Large intestine (tissue), 3 donors: ENCODE measurements around the gene NUDT5. TPM values are rescaled to one million over a fixed set of nuclear protein-coding genes. Genes with fewer than 3 reads are reported as not detected.

Source experiments
- DNase-seq, 2 donors: peaks; one replicate each; pipeline versions ENCODE4 v3.0.0 to v3.0.0-alpha.2; 2013
- H3K27ac ChIP-seq: one replicate; pipeline ENCODE4 v1.5.1; 2013; ENCODE audit warnings: low read length
- H3K27me3 ChIP-seq: 2 replicates; pipeline ENCODE4 v1.6.1; 2013; ENCODE audit warnings: low read length; ENCODE audit not compliant: control insufficient read depth, insufficient read depth
- H3K36me3 ChIP-seq: 2 replicates; pipeline ENCODE4 v1.6.1; 2013; ENCODE audit warnings: low read length; ENCODE audit not compliant: control insufficient read depth, insufficient read depth
- H3K4me1 ChIP-seq: one replicate; pipeline ENCODE4 v1.6.1; 2013; ENCODE audit warnings: low read length; ENCODE audit not compliant: control insufficient read depth, insufficient read depth
- H3K4me3 ChIP-seq: one replicate; pipeline ENCODE4 v1.5.1; 2013; ENCODE audit warnings: low read length
- H3K9me3 ChIP-seq: one replicate; pipeline ENCODE4 v1.6.1; 2013; ENCODE audit warnings: mild to moderate bottlenecking, low read depth, low read length, moderate library complexity; ENCODE audit not compliant: control insufficient read depth
- WGBS: methylation state at CpG from one replicate; pipeline ENCODE4 v1.1.5; 2013; ENCODE audit warnings: low lambda C conversion rate; ENCODE audit not compliant: insufficient coverage; 5-methylcytosine and 5-hydroxymethylcytosine counted together
- polyA plus RNA-seq: library from polyadenylated mRNA; unstranded; fragments of 120-200 nt; gene quantifications from one replicate; pipeline ENCODE4 v1.2.1, GENCODE V29; 2013

Gene NUDT5
- polyA plus RNA-seq, 1 donor = 45.9 TPM

DNA sequence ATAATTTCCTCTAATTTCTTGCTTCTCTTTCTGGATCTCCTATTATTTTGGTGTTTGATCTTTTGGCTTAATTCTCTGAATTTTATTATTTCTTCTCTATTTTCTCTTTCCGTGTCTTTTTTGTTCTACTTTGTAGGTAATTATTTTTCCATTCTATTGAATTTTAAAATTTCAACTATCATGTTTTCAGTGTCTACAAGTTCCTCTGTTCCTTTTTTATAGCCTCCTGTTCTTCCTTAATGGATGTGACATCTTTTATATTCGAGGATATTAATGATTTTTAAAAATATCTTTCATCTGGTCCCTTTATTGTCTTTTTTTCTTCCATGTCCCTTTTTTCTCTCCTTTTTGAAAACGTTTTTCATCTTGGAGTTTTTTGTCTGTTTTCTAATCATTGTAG lies 11.4 kb upstream of the NUDT5 start:
- H3K4me1 ChIP-seq = no peaks in the 10 kb centered on the region
- no peak for DNase-seq
- H3K4me3 ChIP-seq = no peak overlapping the region
- no peak overlapping the region for H3K27ac ChIP-seq
- 91% methylated on average over 3 of the region's 3 CpGs for WGBS
- no peaks in the 10 kb centered on the region for H3K27me3 ChIP-seq
- peaks cover 54% of the 10 kb centered on the region for H3K36me3 ChIP-seq
- H3K9me3 ChIP-seq = no peaks in the 10 kb centered on the region

DNA sequence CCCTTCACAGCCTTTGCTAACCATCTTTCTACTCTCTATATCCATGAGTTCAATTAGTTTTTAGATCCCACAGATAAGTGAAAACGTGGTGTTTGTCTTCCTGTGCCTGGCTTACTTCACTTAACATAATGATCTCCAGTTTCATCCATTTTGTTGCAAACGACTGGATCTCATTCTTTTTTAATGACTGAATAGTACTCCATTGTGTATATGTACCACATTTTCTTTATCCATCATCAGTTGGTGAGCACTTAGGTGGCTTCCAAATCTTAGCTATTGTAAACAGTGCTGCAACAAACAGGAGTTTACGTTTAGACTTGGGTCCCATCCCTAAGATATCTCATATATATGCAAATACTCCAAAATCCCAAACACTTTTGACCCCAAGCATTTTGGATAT lies 9.4 kb upstream of the NUDT5 start:
- H3K9me3 ChIP-seq = no peaks in the 10 kb centered on the region
- no peaks in the 10 kb centered on the region for H3K4me1 ChIP-seq
- WGBS = no CpG with 5 or more reads among the region's 3 CpGs
- no peaks in the 10 kb centered on the region for H3K27me3 ChIP-seq
- H3K36me3 ChIP-seq = peaks cover 47% of the 10 kb centered on the region
- DNase-seq = no peak
- no peak overlapping the region for H3K27ac ChIP-seq
- no peak overlapping the region for H3K4me3 ChIP-seq

DNA sequence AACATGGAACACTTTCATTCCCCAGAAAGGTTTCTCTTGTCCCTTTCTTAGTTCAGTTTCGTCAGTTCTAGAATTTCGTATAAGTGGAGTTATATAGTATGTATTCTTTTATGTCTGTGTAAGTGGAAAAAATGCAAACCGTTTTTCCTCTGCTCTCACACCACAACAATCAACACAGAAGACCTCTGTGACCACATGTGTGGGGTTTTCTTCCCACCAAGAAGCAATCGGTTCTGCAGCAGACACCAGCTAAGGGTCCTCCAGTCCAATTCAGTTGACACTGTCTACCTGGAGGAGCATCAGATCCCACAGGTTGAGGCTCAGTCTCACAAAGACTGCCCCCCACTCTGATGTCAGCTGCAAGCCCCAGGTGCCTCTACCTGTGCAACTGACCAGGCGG lies 6.5 kb upstream of the NUDT5 start:
- Histone ChIP-seq H3K27ac (no peak overlapping the region), H3K9me3 (no peaks in the 10 kb centered on the region), H3K27me3 (no peaks in the 10 kb centered on the region), H3K36me3 (peaks cover 36% of the 10 kb centered on the region), H3K4me1 (no peaks in the 10 kb centered on the region), H3K4me3 (no peak overlapping the region)
- 100% methylated on average over 2 of the region's 5 CpGs for whole genome bisulfite sequencing
- DNase-seq = no peak

DNA sequence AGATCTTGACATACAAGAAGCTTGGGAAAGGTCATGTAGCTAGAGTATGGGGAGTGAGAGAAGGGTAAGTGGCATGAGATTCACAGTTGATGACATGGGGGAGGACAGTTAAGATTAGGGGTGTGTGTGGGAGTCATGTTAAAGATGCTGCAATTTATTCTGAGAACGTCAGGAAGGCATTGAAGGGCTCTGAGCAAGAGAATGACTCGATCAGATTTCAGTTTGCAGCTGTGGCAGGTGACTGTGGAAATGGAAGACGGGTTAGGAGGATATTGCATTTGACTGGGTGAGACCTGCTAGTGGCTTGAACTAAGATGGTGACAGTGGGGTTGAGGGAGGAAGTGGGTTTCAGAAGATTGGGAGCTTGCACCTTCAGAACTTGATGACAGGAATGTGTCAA lies 5.9 kb upstream of the NUDT5 start:
- H3K4me3 ChIP-seq = no peak overlapping the region
- H3K36me3 ChIP-seq = peaks cover 36% of the 10 kb centered on the region
- WGBS = no CpG with 5 or more reads among the region's 3 CpGs
- DNase-seq = no peak
- H3K9me3 ChIP-seq = no peaks in the 10 kb centered on the region
- H3K27ac ChIP-seq = no peak overlapping the region
- no peaks in the 10 kb centered on the region for H3K4me1 ChIP-seq
- H3K27me3 ChIP-seq = no peaks in the 10 kb centered on the region

GRCh38 chr10:12200850-12201249 lies 5.2 kb upstream of the NUDT5 start:
- H3K27ac ChIP-seq = no peak overlapping the region
- H3K9me3 ChIP-seq = no peaks in the 10 kb centered on the region
- no peak for DNase-seq
- no peaks in the 10 kb centered on the region for H3K4me1 ChIP-seq
- no CpG with 5 or more reads among the region's 5 CpGs for WGBS
- H3K4me3 ChIP-seq = no peak overlapping the region
- H3K36me3 ChIP-seq = peaks cover 36% of the 10 kb centered on the region
- H3K27me3 ChIP-seq = no peaks in the 10 kb centered on the region

DNA sequence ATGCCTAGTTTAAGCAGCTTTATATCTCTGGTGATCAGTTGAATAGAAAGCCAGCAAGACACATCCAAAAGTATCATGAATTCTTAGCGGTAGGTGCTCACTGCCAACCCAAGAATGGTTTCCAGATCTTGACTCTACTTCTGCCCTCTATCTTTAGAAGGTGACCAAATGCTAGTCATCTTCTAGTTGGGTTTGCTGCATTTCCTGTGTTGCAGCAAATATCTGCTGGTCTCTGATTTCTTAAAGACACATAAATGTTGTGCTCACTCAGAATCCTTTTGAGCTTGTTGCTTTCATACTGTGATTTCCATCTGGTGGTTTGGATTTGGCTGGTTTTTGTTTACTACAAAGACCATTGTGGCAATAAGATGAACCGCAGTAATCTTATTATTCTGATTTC lies 2.5 kb upstream of the NUDT5 start:
- H3K36me3 ChIP-seq = peaks cover 27% of the 10 kb centered on the region
- H3K4me3 ChIP-seq = no peak overlapping the region
- no peaks in the 10 kb centered on the region for H3K27me3 ChIP-seq
- H3K4me1 ChIP-seq = peaks cover 7% of the 10 kb centered on the region
- no peak overlapping the region for H3K27ac ChIP-seq
- H3K9me3 ChIP-seq = no peaks in the 10 kb centered on the region
- no peak for DNase-seq
- WGBS = 100% methylated on average over 1 of the region's 2 CpGs

GRCh38 chr10:12196531-12197211 lies 980 bp upstream of the NUDT5 start:
- H3K27me3 ChIP-seq = no peaks in the 10 kb centered on the region
- no peaks in the 10 kb centered on the region for H3K9me3 ChIP-seq
- WGBS = 31% methylated on average over 3 of the region's 15 CpGs
- H3K4me1 ChIP-seq = peaks cover 7% of the 10 kb centered on the region
- peak overlapping the region; percentile 82 for H3K27ac ChIP-seq
- peaks cover 17% of the 10 kb centered on the region for H3K36me3 ChIP-seq
- DNase-seq = no peak
- H3K4me3 ChIP-seq = peak overlapping the region; percentile 90

DNA sequence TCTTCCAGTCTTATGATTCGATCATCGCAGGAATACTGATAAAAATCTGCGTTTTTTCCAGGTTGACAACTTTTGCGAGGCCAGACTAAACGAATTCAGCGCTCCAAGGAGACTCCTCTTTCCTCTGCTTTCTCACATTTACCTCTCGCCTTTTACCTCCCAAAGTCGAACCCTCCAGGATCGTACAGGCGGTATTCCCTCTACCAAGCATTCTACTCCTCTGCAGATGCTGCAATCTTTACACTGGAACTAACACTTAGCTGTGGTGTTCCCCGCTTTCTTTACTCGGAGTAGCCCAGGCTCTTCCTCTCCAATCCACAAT lies 449 bp downstream of the NUDT5 start:
- Histone ChIP-seq H3K9me3 (no peaks in the 10 kb centered on the region), H3K27me3 (no peaks in the 10 kb centered on the region), H3K27ac (peak overlapping the region; percentile 82), H3K36me3 (peaks cover 8% of the 10 kb centered on the region), H3K4me1 (peaks cover 7% of the 10 kb centered on the region), H3K4me3 (peak overlapping the region; percentile 90)
- WGBS = 0% methylated on average over 5 of the region's 12 CpGs
- DNase-seq = no peak

DNA sequence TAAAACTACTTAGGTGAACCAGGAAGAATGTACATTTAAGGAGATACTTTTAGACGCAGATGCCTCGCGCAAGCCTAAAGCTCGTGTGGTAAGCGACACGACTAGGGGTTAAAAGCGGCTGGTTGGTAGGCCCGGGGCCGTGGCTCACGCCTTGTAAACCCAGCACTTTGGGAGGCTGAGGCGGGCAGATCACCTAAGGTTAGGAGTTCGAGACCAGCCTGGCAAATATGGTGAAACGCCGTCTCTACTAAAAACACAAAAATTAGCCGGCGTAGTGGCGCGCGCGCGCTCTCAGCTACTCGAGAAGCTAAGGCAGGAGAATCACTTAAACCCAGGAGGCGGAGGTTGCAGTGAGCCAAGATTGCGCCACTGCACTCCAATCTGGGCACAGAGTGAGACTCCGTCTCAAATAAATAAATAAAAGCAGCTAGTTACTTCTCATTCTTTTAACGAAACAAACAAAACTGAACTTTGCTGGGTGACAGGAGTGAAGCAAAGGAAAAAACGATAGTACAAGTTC lies 879 bp downstream of the NUDT5 start:
- Histone ChIP-seq H3K36me3 (peaks cover 8% of the 10 kb centered on the region), H3K27ac (peak overlapping the region; percentile 82), H3K9me3 (no peaks in the 10 kb centered on the region), H3K4me1 (peaks cover 7% of the 10 kb centered on the region), H3K4me3 (peak overlapping the region; percentile 90), H3K27me3 (no peaks in the 10 kb centered on the region)
- 0% methylated on average over 1 of the region's 27 CpGs for WGBS
- DNase-seq = peak; percentile 29 to 39

DNA sequence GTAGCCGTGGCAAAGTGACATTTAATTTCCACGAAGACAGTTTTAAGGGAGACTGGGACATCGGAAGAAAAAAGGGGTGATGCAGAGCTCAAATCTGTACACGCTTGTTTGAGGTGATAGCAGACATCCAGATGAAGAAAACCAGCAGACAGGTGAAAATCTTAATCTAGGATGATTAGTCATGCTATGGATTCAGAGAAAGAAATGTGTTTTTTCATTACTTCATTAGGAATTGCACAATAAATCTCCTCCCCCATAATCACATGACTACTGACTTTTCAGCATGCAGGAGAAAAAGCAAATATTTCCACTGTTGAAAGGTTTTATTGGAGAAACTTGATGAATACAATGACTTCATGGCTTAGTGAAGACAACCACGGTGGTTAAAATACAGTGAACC lies 2.5 kb downstream of the NUDT5 start:
- H3K36me3 ChIP-seq = no peaks in the 10 kb centered on the region
- peaks cover 7% of the 10 kb centered on the region for H3K4me1 ChIP-seq
- peak in 1 of 2 donors; percentile 29 for DNase-seq
- H3K27ac ChIP-seq = peak overlapping the region; percentile 20
- no peaks in the 10 kb centered on the region for H3K9me3 ChIP-seq
- no peaks in the 10 kb centered on the region for H3K27me3 ChIP-seq
- H3K4me3 ChIP-seq = no peak overlapping the region
- WGBS = no CpG with 5 or more reads among the region's 5 CpGs

GRCh38 chr10:12191715-12192114 lies 4.0 kb downstream of the NUDT5 start:
- H3K27me3 ChIP-seq = no peaks in the 10 kb centered on the region
- no peak overlapping the region for H3K27ac ChIP-seq
- no peak for DNase-seq
- no peaks in the 10 kb centered on the region for H3K9me3 ChIP-seq
- H3K36me3 ChIP-seq = peaks cover 5% of the 10 kb centered on the region
- H3K4me1 ChIP-seq = peaks cover 7% of the 10 kb centered on the region
- no CpG with 5 or more reads among the region's 3 CpGs for WGBS
- no peak overlapping the region for H3K4me3 ChIP-seq
